Measurements from ENCODE around the gene SSH2. TPM values are rescaled to one million over a fixed set of nuclear protein-coding genes. Genes with fewer than 3 reads are reported as not detected.

SSH2 gene
- total and polyA plus RNA-seq, 9 of the 15 experiments (the other 6 are each of a cell fraction or from before 2014, with no cell fraction given), result 3.9 to 16.1 (median 10.2) TPM

DNA sequence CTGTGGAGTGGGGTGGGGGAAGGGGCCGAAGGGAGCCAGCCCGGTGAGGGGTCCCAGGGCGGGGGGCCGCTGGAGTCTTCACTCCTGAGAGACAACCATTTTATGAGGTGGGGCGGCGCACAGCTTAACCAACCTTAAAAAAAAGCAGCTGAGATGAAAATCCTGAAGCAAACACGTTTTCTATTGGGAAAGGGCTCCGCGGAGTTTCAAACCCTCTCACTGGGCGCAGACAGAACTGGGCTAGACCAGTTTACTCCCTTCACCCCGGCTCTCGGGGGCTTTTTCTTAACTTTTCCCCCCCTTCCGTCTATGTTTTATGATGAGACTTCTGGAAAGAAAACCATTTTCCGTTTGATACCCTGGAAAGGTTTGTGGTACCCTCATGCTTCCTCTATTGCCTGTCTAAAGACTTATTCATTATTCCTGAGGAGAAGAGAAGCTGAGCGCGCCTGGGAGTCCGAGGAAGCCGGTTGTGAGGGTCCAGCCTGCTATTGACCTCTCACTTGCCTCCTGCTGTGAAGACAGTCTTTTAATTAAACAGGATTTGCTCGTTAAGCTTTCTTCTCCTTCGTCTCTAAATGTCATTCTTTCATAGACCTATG, 482 bp upstream of the SSH2 start (continued):
- TF ChIP-seq, protein P1, sequence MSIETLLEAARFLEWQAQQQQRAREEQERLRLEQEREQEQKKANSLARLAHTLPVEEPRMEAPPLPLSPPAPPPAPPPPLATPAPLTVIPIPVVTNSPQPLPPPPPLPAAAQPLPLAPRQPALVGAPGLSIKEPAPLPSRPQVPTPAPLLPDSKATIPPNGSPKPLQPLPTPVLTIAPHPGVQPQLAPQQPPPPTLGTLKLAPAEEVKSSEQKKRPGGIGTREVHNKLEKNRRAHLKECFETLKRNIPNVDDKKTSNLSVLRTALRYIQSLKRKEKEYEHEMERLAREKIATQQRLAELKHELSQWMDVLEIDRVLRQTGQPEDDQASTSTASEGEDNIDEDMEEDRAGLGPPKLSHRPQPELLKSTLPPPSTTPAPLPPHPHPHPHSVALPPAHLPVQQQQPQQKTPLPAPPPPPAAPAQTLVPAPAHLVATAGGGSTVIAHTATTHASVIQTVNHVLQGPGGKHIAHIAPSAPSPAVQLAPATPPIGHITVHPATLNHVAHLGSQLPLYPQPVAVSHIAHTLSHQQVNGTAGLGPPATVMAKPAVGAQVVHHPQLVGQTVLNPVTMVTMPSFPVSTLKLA (conservative IDR thresholded peaks at IDR 0.05), result 0 out of 4 replicates have a peak, but pooled peaks of 1 of the 2 experiments have one; percentile 11
- TF ChIP-seq DACH1 (IDR thresholded peaks at IDR 0.05; ENCODE audit: partially characterized antibody), result no peak
- TF ChIP-seq, protein P2, sequence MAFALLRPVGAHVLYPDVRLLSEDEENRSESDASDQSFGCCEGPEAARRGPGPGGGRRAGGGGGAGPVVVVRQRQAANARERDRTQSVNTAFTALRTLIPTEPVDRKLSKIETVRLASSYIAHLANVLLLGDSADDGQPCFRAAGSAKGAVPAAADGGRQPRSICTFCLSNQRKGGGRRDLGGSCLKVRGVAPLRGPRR (CRISPR knock-in tag; IDR thresholded peaks at IDR 0.05), result no peak
- 0 out of 2 replicates have a peak, but pooled peaks have one; percentile 31 for TF ChIP-seq ELF1 (tag; IDR thresholded peaks at IDR 0.05)
- TF ChIP-seq PHF8 (IDR thresholded peaks at IDR 0.05; ENCODE audit: borderline replicate concordance, low read length), result no peak
- no peak for TF ChIP-seq KDM2B (CRISPR knock-in tag; IDR thresholded peaks at IDR 0.05)

DNA sequence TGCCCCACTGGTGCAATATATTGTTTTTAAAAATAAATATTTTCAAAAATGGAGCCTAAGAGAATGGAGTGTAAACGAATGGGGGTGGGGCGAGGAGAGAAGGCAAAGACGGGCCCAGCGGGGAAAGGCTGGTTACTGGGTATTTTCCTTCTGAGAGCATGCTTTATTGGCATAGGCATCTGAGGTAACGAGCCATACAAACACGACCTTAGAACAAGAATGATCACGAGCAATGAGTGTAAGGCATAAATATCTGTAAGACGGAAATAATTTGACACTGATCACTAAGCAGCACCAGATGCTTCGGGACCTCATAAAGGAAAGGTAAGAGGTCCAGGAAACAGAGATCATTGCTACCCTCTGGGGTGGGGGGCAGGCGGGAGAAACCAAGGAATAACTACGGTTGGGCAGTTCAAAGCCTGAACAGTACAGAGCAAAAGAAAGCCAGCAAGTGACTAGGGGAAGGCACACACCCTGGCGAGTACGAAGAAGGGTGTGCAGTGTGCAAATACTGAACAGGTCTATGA, 959 bp downstream of the SSH2 start:
- no peaks in the 10 kb centered on the region for H3K9me1 ChIP-seq (ENCODE audit: control insufficient read depth, insufficient read depth, low read length)
- no TSS peak for BruUV-seq (replicated peaks)
- intact Hi-C loops (cut with micrococcal nuclease) (no loop called here), in situ Hi-C loops (cut with MboI) (loop anchor here (5.0 kb wide), 1 partner anchor 127 kb away; no protein-coding TSS in a partner anchor)
- peaks cover 47% of the 10 kb centered on the region for H3K79me2 ChIP-seq (ENCODE audit: control insufficient read depth, insufficient read depth, low read length)
- POLR2A ChIA-PET, result no interaction called here
- under 1% methylated on average over 13 of the region's 13 CpGs for WGBS (ENCODE audit: insufficient coverage, low coverage, missing lambda C conversion rate)
- H3K27ac ChIP-seq (ENCODE audit: extremely low read depth, low read depth, low read length), result peak overlapping the region; percentile 82
- peak overlapping the region; percentile 85 to 98 for H3K9ac ChIP-seq (ENCODE audit: insufficient read depth in 1 of 2, low read depth in 2 of 2, low read length in 2 of 2)
- H3K4me1 ChIP-seq (replicated peaks in 1 of 2; ENCODE audit: control insufficient read depth in 2 of 2, insufficient read depth in 2 of 2, low read length in 2 of 2), result peaks cover 8 to 10% of the 10 kb centered on the region in 2 experiments; a peak in 3 of 5 replicates
- FAIRE-seq (no peak), DNase-seq (ENCODE audit: extremely low read depth in 1 of 4, low spot score in 3 of 4) (peak in 3 of 4 experiments; percentile 22 to 40 (median 24)), ATAC-seq (peak; percentile 48; the same call in 2 of the 3 replicates)
- H4K20me1 ChIP-seq (replicated peaks; ENCODE audit: control insufficient read depth, insufficient read depth, low read length), result no peaks in the 10 kb centered on the region
- no peaks in the 10 kb centered on the region for H3K27me3 ChIP-seq (ENCODE audit: control insufficient read depth in 2 of 2, insufficient read depth in 2 of 2, low read length in 2 of 2)
- peak overlapping the region; percentile 80 for H3K4me3 ChIP-seq
- no peaks in the 10 kb centered on the region for H3K36me3 ChIP-seq (ENCODE audit: control insufficient read depth, insufficient read depth, low read length)
- no peaks in the 10 kb centered on the region for H3K9me3 ChIP-seq (replicated peaks; ENCODE audit: control insufficient read depth, insufficient read depth, low read depth, low read length)
- CTCF ChIA-PET (ENCODE audit: low intra/inter-chr PET ratio), result interaction anchor here (3.1 to 4.1 kb wide), 2 partner anchors 121 to 290 kb away, joined by 11 to 62 read pairs; no protein-coding TSS in a partner anchor
- peak overlapping the region; percentile 98 for H2AFZ ChIP-seq (ENCODE audit: low read depth, low read length)
- peak overlapping the region; percentile 100 for H3K4me2 ChIP-seq (ENCODE audit: insufficient read depth, low read length)
- TF ChIP-seq FOXA3 (CRISPR knock-in tag; conservative IDR thresholded peaks at IDR 0.05 in 1 of 2, IDR thresholded peaks at IDR 0.05 in 1 of 2) (no peak), TAF1 (IDR thresholded peaks at IDR 0.05; ENCODE audit: control insufficient read depth, extremely low read depth, insufficient read depth, low read length, severe bottlenecking) (no peak), L3MBTL2 (IDR thresholded peaks at IDR 0.05) (peak; percentile 7; the same call in 1 of the 2 replicates), MAZ (CRISPR knock-in tag; conservative IDR thresholded peaks at IDR 0.05 in 1 of 2, IDR thresholded peaks at IDR 0.05 in 1 of 2) (no peak), TEAD2 (tag; IDR thresholded peaks at IDR 0.05) (no peak), MTA1 (IDR thresholded peaks at IDR 0.05; ENCODE audit: borderline replicate concordance) (no peak), ZNF282 (CRISPR knock-in tag; IDR thresholded peaks at IDR 0.05) (no peak), SMARCB1 (IDR thresholded peaks at IDR 0.05; ENCODE audit: insufficient read length, low read depth) (no peak)
- TF ChIP-seq, protein P3, sequence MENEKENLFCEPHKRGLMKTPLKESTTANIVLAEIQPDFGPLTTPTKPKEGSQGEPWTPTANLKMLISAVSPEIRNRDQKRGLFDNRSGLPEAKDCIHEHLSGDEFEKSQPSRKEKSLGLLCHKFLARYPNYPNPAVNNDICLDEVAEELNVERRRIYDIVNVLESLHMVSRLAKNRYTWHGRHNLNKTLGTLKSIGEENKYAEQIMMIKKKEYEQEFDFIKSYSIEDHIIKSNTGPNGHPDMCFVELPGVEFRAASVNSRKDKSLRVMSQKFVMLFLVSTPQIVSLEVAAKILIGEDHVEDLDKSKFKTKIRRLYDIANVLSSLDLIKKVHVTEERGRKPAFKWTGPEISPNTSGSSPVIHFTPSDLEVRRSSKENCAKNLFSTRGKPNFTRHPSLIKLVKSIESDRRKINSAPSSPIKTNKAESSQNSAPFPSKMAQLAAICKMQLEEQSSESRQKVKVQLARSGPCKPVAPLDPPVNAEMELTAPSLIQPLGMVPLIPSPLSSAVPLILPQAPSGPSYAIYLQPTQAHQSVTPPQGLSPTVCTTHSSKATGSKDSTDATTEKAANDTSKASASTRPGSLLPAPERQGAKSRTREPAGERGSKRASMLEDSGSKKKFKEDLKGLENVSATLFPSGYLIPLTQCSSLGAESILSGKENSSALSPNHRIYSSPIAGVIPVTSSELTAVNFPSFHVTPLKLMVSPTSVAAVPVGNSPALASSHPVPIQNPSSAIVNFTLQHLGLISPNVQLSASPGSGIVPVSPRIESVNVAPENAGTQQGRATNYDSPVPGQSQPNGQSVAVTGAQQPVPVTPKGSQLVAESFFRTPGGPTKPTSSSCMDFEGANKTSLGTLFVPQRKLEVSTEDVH (IDR thresholded peaks at IDR 0.05; ENCODE audit: low read depth, partially characterized antibody), result peak; percentile 17
